Measurements from ENCODE around the gene PCDHAC2.

The PCDHAC2 gene

DNA sequence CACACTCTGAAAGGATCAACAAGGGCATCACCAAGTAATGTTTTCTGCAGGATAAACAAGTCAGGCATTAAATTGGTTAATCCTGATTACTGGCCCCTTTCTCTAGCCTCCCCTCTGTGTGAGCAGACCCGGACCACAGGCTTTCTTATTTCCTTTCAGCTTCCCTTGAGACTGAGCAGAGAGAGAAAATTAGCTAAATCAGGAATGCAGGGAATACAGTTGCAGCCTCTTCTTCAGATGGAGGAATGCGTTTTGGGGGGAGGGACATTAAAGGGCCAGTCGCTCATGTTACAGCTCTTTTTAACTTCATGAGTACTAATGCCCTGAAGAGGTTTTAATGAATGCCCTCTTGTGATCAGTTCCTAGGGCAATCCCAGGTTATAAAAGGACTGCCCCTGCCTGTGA is 19.8 kb downstream of the PCDHAC2 start:
- Histone ChIP-seq H3K9me3 (replicated peaks; ENCODE audit: insufficient read depth, low read length) (no peaks in the 10 kb centered on the region), H2AFZ (ENCODE audit: low read length) (no peak overlapping the region), H3K4me3 (ENCODE audit: low read length) (no peak overlapping the region), H3F3A (ENCODE audit: insufficient read depth, low read length) (no peaks in the 10 kb centered on the region), H3K79me2 (ENCODE audit: low read length) (no peaks in the 10 kb centered on the region), H3K36me3 (replicated peaks; ENCODE audit: insufficient read depth, low read length) (no peaks in the 10 kb centered on the region), H3K4me1 (ENCODE audit: low read length) (no peaks in the 10 kb centered on the region), H3K9me2 (replicated peaks; ENCODE audit: insufficient read depth, low read length) (no peaks in the 10 kb centered on the region), H3K4me2 (ENCODE audit: low read depth, low read length) (no peak overlapping the region), H3K27ac (ENCODE audit: low read length) (no peak overlapping the region), H4K20me1 (ENCODE audit: insufficient read depth, low read length) (no peaks in the 10 kb centered on the region), H3K9ac (ENCODE audit: low read length) (no peak overlapping the region), H3K27me3 (replicated peaks; ENCODE audit: insufficient read depth, low read length) (no peaks in the 10 kb centered on the region)
- no peak for DNase-seq
- no peak for TF ChIP-seq EZH2phosphoT487 (IDR thresholded peaks at IDR 0.05; ENCODE audit: low read length)

DNA sequence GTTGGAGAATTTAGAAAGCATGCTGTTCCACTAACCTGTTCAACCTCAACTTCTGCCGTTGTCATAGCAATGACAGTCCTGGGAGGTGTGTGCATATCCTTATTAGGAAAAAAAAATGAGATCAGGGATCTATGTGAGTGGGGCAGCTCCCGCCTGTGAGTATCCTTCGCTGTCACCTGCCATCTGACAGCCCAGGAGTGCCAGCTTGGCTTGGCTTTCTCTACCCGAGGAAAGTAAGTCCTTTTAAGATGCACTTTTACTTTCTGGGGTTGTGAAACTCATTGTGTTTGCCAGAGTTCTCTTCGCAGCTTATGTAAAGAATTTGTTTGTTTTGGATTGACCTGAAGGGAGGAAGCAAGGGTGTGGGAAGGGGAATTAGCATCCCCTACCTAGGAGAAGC is 21.8 kb downstream of the PCDHAC2 start:
- no peaks in the 10 kb centered on the region for H3K79me2 ChIP-seq (ENCODE audit: low read length)
- no peak for DNase-seq
- no peak overlapping the region for H3K4me3 ChIP-seq (ENCODE audit: low read length)
- H3K9ac ChIP-seq (ENCODE audit: low read length): no peak overlapping the region
- H3K27me3 ChIP-seq (replicated peaks; ENCODE audit: insufficient read depth, low read length): no peaks in the 10 kb centered on the region
- H3K36me3 ChIP-seq (replicated peaks; ENCODE audit: insufficient read depth, low read length): no peaks in the 10 kb centered on the region
- no peak overlapping the region for H3K4me2 ChIP-seq (ENCODE audit: low read depth, low read length)
- H3F3A ChIP-seq (ENCODE audit: insufficient read depth, low read length): no peaks in the 10 kb centered on the region
- H4K20me1 ChIP-seq (ENCODE audit: insufficient read depth, low read length): no peaks in the 10 kb centered on the region
- no peaks in the 10 kb centered on the region for H3K9me3 ChIP-seq (replicated peaks; ENCODE audit: insufficient read depth, low read length)
- H2AFZ ChIP-seq (ENCODE audit: low read length): no peak overlapping the region
- TF ChIP-seq, protein P1, sequence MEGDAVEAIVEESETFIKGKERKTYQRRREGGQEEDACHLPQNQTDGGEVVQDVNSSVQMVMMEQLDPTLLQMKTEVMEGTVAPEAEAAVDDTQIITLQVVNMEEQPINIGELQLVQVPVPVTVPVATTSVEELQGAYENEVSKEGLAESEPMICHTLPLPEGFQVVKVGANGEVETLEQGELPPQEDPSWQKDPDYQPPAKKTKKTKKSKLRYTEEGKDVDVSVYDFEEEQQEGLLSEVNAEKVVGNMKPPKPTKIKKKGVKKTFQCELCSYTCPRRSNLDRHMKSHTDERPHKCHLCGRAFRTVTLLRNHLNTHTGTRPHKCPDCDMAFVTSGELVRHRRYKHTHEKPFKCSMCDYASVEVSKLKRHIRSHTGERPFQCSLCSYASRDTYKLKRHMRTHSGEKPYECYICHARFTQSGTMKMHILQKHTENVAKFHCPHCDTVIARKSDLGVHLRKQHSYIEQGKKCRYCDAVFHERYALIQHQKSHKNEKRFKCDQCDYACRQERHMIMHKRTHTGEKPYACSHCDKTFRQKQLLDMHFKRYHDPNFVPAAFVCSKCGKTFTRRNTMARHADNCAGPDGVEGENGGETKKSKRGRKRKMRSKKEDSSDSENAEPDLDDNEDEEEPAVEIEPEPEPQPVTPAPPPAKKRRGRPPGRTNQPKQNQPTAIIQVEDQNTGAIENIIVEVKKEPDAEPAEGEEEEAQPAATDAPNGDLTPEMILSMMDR (IDR thresholded peaks at IDR 0.05; ENCODE audit: low read length): no peak
- no peak for TF ChIP-seq EZH2 (optimal IDR thresholded peaks at IDR 0.05; ENCODE audit: low read depth, low read length)
- no peak for TF ChIP-seq EZH2phosphoT487 (IDR thresholded peaks at IDR 0.05; ENCODE audit: low read length)
- H3K4me1 ChIP-seq (ENCODE audit: low read length): no peaks in the 10 kb centered on the region
- no peaks in the 10 kb centered on the region for H3K9me2 ChIP-seq (replicated peaks; ENCODE audit: insufficient read depth, low read length)
- no peak overlapping the region for H3K27ac ChIP-seq (ENCODE audit: low read length)

DNA sequence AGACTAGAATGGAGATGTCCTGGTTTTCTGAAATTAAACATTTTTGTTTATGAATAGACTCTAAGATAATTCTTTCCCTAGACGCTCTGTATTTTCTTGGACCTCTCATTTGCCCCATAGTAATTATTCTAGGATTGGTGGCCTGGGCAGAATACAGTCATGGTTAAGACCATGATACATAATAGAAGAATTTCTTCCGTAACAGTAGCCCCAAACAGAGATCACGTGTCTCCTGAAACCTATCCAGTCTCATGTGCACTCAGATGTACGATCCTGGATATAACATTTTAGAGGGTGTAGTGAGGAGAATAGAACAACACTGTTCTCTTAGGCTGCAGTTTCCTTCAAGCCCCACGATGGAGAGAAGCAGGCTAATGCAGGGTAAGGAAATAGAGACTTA is 22.3 kb downstream of the PCDHAC2 start:
- no peaks in the 10 kb centered on the region for H3K9me2 ChIP-seq (replicated peaks; ENCODE audit: insufficient read depth, low read length)
- TF ChIP-seq EZH2phosphoT487 (IDR thresholded peaks at IDR 0.05; ENCODE audit: low read length) (no peak), EZH2 (optimal IDR thresholded peaks at IDR 0.05; ENCODE audit: low read depth, low read length) (no peak)
- TF ChIP-seq, protein P1 (IDR thresholded peaks at IDR 0.05; ENCODE audit: low read length): no peak
- no peaks in the 10 kb centered on the region for H3K79me2 ChIP-seq (ENCODE audit: low read length)
- H3K27ac ChIP-seq (ENCODE audit: low read length): no peak overlapping the region
- H3K4me3 ChIP-seq (ENCODE audit: low read length): no peak overlapping the region
- no peaks in the 10 kb centered on the region for H3K4me1 ChIP-seq (ENCODE audit: low read length)
- no peak overlapping the region for H3K4me2 ChIP-seq (ENCODE audit: low read depth, low read length)
- H3K9me3 ChIP-seq (replicated peaks; ENCODE audit: insufficient read depth, low read length): no peaks in the 10 kb centered on the region
- no peaks in the 10 kb centered on the region for H3F3A ChIP-seq (ENCODE audit: insufficient read depth, low read length)
- no peak for DNase-seq
- no peak overlapping the region for H2AFZ ChIP-seq (ENCODE audit: low read length)
- H4K20me1 ChIP-seq (ENCODE audit: insufficient read depth, low read length): no peaks in the 10 kb centered on the region
- H3K36me3 ChIP-seq (replicated peaks; ENCODE audit: insufficient read depth, low read length): no peaks in the 10 kb centered on the region
- no peak overlapping the region for H3K9ac ChIP-seq (ENCODE audit: low read length)
- H3K27me3 ChIP-seq (replicated peaks; ENCODE audit: insufficient read depth, low read length): no peaks in the 10 kb centered on the region

DNA sequence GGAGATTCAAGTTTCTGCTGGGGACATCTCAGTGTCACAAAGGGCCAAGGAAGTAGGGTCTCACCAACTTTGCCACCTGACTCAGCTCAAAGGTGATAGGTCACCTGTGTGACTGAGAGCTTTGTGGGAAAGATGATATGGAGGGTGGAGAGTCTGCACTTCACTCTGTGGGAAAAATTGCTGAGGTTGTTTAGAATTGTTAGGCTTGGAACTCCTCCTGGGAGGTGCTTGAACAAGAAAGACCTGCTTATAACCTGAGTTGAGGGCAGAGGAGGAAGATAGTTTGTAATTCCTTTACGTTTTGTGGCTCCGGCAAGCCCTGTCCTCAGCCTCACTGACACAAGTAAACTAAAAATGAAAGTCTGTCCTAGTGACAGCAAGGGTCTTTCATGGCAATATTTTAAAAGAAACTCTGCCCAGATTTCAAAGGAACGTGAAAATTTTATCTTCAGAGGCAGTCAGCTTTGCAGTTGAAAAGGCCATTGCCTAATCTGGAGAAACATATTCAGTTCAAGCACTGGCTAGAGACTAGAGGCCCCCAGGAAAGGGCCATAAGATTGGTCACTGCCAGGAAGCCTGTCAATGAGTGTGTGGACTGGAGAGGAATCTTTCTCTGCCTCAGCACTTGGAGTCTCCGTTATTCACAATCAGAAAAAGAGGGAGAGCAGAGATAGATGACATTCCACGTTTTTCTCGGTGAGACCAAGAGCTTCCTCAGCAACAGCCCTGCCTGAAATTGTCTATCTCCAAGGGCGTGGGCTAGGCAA is 23.2 kb downstream of the PCDHAC2 start:
- Histone ChIP-seq H3K9me3 (replicated peaks; ENCODE audit: insufficient read depth, low read length) (no peaks in the 10 kb centered on the region), H2AFZ (ENCODE audit: low read length) (no peak overlapping the region), H3K9ac (ENCODE audit: low read length) (no peak overlapping the region), H3K79me2 (ENCODE audit: low read length) (no peaks in the 10 kb centered on the region), H3K27ac (ENCODE audit: low read length) (no peak overlapping the region), H3F3A (ENCODE audit: insufficient read depth, low read length) (no peaks in the 10 kb centered on the region), H3K9me2 (replicated peaks; ENCODE audit: insufficient read depth, low read length) (no peaks in the 10 kb centered on the region), H3K27me3 (replicated peaks; ENCODE audit: insufficient read depth, low read length) (no peaks in the 10 kb centered on the region), H3K4me2 (ENCODE audit: low read depth, low read length) (no peak overlapping the region), H3K4me3 (ENCODE audit: low read length) (no peak overlapping the region), H3K36me3 (replicated peaks; ENCODE audit: insufficient read depth, low read length) (no peaks in the 10 kb centered on the region), H4K20me1 (ENCODE audit: insufficient read depth, low read length) (no peaks in the 10 kb centered on the region), H3K4me1 (ENCODE audit: low read length) (no peaks in the 10 kb centered on the region)
- TF ChIP-seq EZH2 (optimal IDR thresholded peaks at IDR 0.05; ENCODE audit: low read depth, low read length) (no peak), EZH2phosphoT487 (IDR thresholded peaks at IDR 0.05; ENCODE audit: low read length) (no peak)
- TF ChIP-seq, protein P1 (IDR thresholded peaks at IDR 0.05; ENCODE audit: low read length): no peak
- no peak for DNase-seq

Data from MM.1S (cell line).